Measurements from ENCODE around the gene PCDHGA1.

PCDHGA1 gene

DNA sequence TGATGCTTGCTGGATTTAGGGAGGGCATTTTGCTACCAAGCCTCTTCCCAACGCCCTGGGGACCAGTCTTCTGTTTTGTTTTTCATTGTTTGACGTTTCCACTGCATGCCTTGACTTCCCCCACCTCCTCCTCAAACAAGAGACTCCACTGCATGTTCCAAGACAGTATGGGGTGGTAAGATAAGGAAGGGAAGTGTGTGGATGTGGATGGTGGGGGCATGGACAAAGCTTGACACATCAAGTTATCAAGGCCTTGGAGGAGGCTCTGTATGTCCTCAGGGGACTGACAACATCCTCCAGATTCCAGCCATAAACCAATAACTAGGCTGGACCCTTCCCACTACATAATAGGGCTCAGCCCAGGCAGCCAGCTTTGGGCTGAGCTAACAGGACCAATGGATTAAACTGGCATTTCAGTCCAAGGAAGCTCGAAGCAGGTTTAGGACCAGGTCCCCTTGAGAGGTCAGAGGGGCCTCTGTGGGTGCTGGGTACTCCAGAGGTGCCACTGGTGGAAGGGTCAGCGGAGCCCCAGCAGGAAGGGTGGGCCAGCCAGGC is 181.5 kb downstream of the PCDHGA1 start:
- in situ Hi-C loops (cut with MboI; ENCODE audit: low sequenced_read_pairs, unreplicated experiment), result no loop called here
- TF ChIP-seq, protein P1, sequence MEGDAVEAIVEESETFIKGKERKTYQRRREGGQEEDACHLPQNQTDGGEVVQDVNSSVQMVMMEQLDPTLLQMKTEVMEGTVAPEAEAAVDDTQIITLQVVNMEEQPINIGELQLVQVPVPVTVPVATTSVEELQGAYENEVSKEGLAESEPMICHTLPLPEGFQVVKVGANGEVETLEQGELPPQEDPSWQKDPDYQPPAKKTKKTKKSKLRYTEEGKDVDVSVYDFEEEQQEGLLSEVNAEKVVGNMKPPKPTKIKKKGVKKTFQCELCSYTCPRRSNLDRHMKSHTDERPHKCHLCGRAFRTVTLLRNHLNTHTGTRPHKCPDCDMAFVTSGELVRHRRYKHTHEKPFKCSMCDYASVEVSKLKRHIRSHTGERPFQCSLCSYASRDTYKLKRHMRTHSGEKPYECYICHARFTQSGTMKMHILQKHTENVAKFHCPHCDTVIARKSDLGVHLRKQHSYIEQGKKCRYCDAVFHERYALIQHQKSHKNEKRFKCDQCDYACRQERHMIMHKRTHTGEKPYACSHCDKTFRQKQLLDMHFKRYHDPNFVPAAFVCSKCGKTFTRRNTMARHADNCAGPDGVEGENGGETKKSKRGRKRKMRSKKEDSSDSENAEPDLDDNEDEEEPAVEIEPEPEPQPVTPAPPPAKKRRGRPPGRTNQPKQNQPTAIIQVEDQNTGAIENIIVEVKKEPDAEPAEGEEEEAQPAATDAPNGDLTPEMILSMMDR (IDR thresholded peaks at IDR 0.05; ENCODE audit: borderline replicate concordance, control extremely low read depth, extremely low read depth, insufficient read depth, missing control alignments), result no peak
- no peak for DNase-seq (ENCODE audit: low spot score)

DNA sequence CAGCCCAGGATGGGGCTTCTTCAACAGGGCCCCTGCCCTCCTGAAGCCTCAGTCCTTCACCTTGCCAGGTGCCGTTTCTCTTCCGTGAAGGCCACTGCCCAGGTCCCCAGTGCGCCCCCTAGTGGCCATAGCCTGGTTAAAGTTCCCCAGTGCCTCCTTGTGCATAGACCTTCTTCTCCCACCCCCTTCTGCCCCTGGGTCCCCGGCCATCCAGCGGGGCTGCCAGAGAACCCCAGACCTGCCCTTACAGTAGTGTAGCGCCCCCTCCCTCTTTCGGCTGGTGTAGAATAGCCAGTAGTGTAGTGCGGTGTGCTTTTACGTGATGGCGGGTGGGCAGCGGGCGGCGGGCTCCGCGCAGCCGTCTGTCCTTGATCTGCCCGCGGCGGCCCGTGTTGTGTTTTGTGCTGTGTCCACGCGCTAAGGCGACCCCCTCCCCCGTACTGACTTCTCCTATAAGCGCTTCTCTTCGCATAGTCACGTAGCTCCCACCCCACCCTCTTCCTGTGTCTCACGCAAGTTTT is 182.1 kb downstream of the PCDHGA1 start:
- in situ Hi-C loops (cut with MboI; ENCODE audit: low sequenced_read_pairs, unreplicated experiment), result no loop called here
- DNase-seq (ENCODE audit: low spot score), result peak; percentile 87
- TF ChIP-seq, protein P1 (IDR thresholded peaks at IDR 0.05; ENCODE audit: borderline replicate concordance, control extremely low read depth, extremely low read depth, insufficient read depth, missing control alignments), result peak; percentile 79

DNA sequence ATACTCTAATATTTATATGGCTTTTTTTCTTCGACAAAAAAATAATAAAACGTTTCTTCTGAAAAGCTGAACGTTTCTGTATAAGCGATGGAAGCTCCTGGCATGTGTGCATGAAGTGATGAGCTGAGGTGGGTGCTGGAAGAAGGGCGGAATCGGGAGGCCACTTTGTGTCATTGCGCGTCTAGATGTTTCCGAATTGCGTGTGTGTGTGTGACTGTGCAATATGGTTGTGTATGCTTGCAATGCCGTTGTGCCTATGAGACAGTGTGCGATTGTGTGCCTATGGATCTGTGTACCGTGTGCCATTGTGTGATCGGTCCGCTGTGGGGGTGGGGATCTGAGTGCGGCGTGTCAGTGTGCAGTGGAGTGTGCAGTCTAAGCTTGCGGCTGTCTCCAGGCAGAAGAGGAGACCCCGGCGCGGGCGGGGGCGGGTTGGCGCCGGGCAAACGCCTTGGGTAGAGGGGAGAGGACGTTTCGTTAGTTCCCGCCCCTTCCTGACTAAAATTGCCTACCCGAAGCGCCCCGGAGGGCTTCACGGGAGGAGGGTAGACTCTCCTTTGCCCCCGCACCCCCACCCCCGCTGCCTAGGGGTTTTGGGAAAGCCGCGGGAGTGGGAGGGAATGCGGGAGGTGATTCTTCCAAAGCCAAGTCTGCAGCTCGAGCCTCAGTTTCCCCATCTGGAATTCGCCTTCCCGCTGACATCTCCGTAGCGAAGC is 182.8 kb downstream of the PCDHGA1 start:
- in situ Hi-C loops (cut with MboI; ENCODE audit: low sequenced_read_pairs, unreplicated experiment), result no loop called here
- no peak for DNase-seq (ENCODE audit: low spot score)
- TF ChIP-seq, protein P1 (IDR thresholded peaks at IDR 0.05; ENCODE audit: borderline replicate concordance, control extremely low read depth, extremely low read depth, insufficient read depth, missing control alignments), result no peak

DNA sequence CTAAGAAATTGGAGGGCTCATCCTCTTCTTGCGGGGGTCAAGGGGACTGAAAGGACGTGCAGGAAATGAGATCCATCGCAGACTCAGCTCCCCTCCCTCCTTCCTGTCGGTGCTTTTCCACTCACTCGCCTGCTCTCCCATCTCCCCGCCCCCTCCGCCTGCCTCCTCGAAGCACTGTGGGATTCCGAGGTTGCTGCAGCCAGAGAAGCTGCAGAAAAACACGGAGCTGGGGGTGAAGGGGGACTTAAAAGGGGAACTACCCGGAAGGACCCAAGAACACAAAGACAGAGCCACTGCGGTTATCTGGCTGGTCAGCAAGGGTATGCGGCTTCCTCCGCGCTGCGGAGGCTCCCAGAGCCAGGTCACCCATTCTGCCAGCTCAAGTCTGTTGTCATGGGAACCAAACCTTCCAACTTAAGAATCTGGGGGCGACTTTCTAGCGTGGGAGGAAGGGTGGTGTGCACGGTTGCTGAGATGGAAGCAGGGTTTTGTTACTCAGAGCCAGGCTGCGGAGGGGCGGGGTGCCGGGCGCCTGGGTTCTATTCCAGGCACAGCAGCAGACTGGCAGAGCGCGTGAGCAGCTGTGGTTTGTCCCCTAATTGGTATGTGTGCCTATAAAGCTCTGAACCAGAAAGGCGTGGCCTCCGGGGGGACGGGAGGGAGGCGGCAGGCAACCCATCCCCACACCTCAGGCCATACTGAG is 183.5 kb downstream of the PCDHGA1 start:
- in situ Hi-C loops (cut with MboI; ENCODE audit: low sequenced_read_pairs, unreplicated experiment), result no loop called here
- DNase-seq (ENCODE audit: low spot score), result peak; percentile 67
- TF ChIP-seq, protein P1 (IDR thresholded peaks at IDR 0.05; ENCODE audit: borderline replicate concordance, control extremely low read depth, extremely low read depth, insufficient read depth, missing control alignments), result no peak

DNA sequence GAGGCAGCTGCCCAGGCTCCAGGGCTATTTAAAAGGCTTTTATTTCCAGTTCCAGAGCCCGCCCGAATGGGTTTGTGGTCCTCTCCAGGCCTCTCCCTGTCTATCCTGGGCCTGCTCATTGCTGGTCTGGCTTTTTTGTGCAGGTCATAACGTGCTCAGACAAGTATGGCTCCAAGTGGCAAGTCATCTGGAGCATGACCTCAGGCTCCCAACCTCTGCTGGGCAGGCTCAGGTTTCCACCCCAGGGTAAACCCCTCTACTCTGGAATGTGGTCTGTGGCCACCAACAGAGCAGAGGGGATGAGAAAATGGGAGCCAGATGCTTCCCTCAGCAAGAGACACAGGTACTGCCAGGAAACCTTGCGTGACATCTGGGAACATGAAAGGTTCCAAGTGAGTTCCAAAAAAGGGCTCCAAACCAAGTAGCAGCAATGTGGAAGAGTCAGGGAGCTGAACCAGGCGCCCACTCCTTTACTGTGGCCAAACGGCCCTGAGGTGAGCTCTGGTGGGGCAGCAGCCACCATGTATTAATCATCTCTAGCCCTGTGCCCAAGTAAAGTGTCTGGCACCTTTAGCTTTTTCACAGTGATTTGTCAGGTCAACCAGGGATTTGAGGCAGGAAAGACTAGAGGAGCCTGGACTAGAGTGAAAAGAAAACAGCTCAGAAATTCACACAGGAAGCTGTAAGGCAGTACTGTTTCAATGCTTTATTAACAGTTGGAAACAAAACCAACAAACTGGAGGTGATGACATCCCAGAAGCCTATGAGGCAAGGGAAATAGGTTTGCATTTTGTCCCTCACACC is 184.2 kb downstream of the PCDHGA1 start:
- no peak for DNase-seq (ENCODE audit: low spot score)
- TF ChIP-seq, protein P1 (IDR thresholded peaks at IDR 0.05; ENCODE audit: borderline replicate concordance, control extremely low read depth, extremely low read depth, insufficient read depth, missing control alignments), result no peak
- in situ Hi-C loops (cut with MboI; ENCODE audit: low sequenced_read_pairs, unreplicated experiment), result no loop called here

DNA sequence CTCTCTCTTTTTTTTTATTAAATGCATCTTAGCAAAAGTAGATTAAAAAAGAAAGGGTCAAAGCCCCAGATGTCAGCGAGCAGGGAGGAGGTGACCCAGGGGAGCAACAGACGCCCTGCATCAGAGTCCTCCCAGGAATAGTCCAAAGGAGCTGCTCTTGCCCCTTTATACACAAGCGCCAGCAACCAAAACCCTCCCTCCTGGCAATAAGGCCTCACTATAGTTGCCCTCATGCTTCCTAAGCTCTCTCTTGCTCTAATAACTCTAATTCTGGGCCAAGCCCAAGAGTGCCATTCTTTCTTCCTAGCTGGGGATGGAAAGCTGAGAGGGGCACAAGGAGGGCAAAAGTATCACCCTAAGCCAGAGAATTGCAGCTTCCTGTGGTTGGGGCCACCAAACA is 184.8 kb downstream of the PCDHGA1 start:
- no peak for DNase-seq (ENCODE audit: low spot score)
- TF ChIP-seq, protein P1 (IDR thresholded peaks at IDR 0.05; ENCODE audit: borderline replicate concordance, control extremely low read depth, extremely low read depth, insufficient read depth, missing control alignments), result no peak
- in situ Hi-C loops (cut with MboI; ENCODE audit: low sequenced_read_pairs, unreplicated experiment), result no loop called here

Measured in GM13976 (cell line).